Occipital lobe (tissue), 2 donors: ENCODE data around the gene EFHD2. TPM values are rescaled to one million over a fixed set of nuclear protein-coding genes. Genes with fewer than 3 reads are reported as not detected.
"Not testable (repeated sequence)": the region's sequence is repeated elsewhere in the genome, so short reads cannot be mapped to it uniquely, and the experiment has no call there.

Source experiments
- DNase-seq: peaks from one replicate; lab custom pipeline; 2025; lab: John Stamatoyannopoulos, UW
- total RNA-seq: library from RNA; depleted of rRNA; stranded (reverse); fragments of >200 nt; gene quantifications from one replicate; pipeline ENCODE4 v1.2.3, GENCODE V29; 2014

The EFHD2 gene
- total RNA-seq, 1 donor from 2014 or later, result 8.3 TPM

GRCh38 chr1:15412175-15412800, 2.6 kb downstream of the EFHD2 start:
- no peak for DNase-seq

- no peak for DNase-seq
Observed at GRCh38 chr1:15412843-15413242, 3.2 kb downstream of the EFHD2 start.

GRCh38 chr1:15413563-15414444, 4.1 kb downstream of the EFHD2 start:
- DNase-seq, result no peak

- DNase-seq, result no peak
Observed at GRCh38 chr1:15414445-15414983, 4.8 kb downstream of the EFHD2 start.

- no peak for DNase-seq
Observed at GRCh38 chr1:15417059-15417934, 7.6 kb downstream of the EFHD2 start.

GRCh38 chr1:15418806-15419515, 9.3 kb downstream of the EFHD2 start:
- no peak for DNase-seq

GRCh38 chr1:15420853-15421465, 11.3 kb downstream of the EFHD2 start:
- DNase-seq, result no peak

GRCh38 chr1:15422871-15423270, 13.2 kb downstream of the EFHD2 start:
- DNase-seq, result no peak

GRCh38 chr1:15423355-15424077, 13.8 kb downstream of the EFHD2 start:
- no peak for DNase-seq

GRCh38 chr1:15424146-15424667, 14.5 kb downstream of the EFHD2 start:
- no peak for DNase-seq

- no peak for DNase-seq
Observed at GRCh38 chr1:15424981-15425380, 15.3 kb downstream of the EFHD2 start.

- no peak for DNase-seq
Observed at GRCh38 chr1:15425521-15425920, 15.8 kb downstream of the EFHD2 start.

- no peak for DNase-seq
Observed at GRCh38 chr1:15425958-15426357, 16.3 kb downstream of the EFHD2 start.

- peak; percentile 46 for DNase-seq
Observed at GRCh38 chr1:15426492-15427279, 17.0 kb downstream of the EFHD2 start.

GRCh38 chr1:15427280-15427666, 17.6 kb downstream of the EFHD2 start:
- DNase-seq, result no peak

- not testable (repeated sequence) for DNase-seq
Observed at GRCh38 chr1:15428252-15428651, 18.6 kb downstream of the EFHD2 start.

- DNase-seq, result no peak
Observed at GRCh38 chr1:15428815-15429435, 19.2 kb downstream of the EFHD2 start.

- no peak for DNase-seq
Observed at GRCh38 chr1:15429701-15430149, 20.0 kb downstream of the EFHD2 start.
